Muscle of arm (tissue), 12 donors: Measurements from ENCODE around the gene RP2. TPM values are rescaled to one million over a fixed set of nuclear protein-coding genes. Genes with fewer than 3 reads are reported as not detected.

Experiments
- DNase-seq: peaks from one replicate; pipeline ENCODE4 v3.0.0-alpha.2; 2013
- polyA plus RNA-seq, 12 donors: library from polyadenylated mRNA; unstranded; fragments of 120-200 nt; gene quantifications; one replicate each; pipeline ENCODE4 v1.2.1, GENCODE V29; 2013; ENCODE audit not compliant: insufficient read length in 12 of 12

Gene RP2
- polyA plus RNA-seq, 12 donors = 7.2 to 12.1 (median 9.4) TPM; not detected in 1

DNA sequence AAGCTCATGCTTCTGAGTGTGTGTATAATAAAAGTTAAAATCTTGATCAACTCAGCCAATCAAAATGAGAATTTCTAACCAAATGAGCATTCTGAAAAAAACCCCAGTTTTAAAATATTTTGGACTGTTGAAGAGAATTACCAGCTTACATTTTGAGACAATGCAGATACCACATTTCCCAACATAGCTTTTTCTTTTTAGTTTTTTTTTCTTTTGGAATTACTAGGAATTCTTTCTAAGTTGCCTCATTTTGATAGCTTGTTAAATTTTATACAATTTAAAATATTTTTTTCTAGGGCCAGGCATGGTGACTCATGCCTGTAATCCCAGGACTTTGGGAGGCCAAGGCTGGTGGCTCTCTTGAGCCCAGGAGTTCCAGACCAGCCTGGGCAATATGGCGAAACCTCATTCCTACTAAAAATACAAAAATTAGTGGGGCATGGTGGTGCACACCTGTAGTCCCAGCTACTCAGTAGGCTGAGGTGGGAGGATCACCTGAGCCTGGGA lies 2.2 kb downstream of the RP2 start:
- DNase-seq = no peak

- DNase-seq = no peak
These were observed 4.1 kb downstream of the RP2 start for GRCh38 chrX:46840946-46841345.

- DNase-seq = no peak
These were observed 4.5 kb downstream of the RP2 start for GRCh38 chrX:46841346-46841745.

DNA sequence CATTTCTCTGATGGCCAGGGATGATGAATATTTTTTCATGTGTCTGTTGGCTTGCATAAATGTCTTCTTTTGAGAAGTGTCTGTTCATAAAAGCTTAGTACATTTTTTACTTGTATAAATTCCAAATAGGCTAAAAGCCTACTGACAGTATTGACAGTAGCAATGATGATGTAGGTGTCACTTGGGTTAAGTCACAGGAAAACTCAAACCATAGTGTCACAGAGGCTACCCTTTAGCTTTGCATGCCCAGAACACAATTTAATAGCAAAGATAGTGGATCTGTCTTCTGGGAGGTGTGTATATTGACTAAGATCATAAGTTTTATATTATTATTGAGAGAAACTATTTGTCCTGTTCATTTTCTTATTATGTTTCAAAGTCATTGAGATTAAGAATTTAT lies 8.1 kb downstream of the RP2 start:
- DNase-seq = no peak

- no peak for DNase-seq
These were observed 13.1 kb downstream of the RP2 start for GRCh38 chrX:46849933-46850332.

DNA sequence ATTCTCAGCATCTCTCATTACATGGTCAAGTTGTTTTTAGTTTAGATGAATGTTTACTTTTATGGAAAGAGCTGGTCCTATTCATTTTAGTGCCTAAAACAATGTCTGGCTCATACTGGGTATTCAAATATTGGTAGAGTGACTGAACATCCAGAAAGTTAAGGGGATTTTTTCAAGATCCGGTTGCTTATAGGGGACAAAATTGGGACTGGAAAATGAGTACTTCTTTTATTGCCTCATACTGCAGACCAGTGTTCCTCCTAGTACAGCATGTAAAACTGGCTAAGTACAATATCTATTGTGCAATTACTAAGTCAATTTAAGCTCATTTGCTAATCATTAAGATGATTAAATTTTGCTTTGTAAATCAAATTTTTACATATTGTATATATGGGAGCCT lies 13.9 kb downstream of the RP2 start:
- DNase-seq = no peak

DNA sequence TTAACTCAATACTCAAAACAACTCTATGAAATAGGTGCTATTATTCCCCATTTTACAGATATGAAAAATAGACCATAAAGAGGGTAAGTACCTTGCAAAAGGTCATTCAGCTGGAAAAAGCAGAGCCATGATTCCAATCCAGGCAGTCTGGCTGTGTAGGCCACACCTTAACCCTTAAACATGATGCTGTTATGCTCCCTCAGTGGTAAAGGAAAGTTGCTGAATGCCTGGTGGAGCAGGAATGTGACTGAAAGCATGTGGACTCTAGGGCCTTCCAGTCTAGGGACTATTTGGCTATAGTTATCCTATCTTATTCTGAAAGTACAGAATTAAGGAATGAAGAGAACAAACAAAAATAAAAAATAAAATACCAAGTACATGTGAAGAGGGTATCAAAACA lies 19.6 kb downstream of the RP2 start:
- no peak for DNase-seq

DNA sequence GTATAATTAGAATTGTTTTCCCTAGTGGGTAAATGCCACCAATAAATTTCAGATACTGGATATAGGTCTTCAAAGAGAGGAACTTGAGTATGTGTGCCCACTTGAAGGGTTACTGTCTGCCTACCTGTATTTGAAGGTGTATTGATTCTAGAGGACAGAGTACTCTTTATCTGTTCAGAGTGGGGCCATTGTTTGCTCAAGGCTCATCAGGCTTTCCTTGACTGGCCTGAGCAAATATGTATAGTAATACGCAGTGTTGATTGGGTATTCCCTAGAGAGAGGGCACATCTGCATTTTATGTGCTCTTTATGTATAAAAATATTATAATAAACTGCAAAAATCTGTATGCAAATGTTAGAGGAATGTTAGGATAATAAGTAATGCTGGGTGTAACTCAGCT lies 23.7 kb downstream of the RP2 start:
- DNase-seq = no peak

- DNase-seq = no peak
These were observed 26.2 kb downstream of the RP2 start for GRCh38 chrX:46863072-46863471.

DNA sequence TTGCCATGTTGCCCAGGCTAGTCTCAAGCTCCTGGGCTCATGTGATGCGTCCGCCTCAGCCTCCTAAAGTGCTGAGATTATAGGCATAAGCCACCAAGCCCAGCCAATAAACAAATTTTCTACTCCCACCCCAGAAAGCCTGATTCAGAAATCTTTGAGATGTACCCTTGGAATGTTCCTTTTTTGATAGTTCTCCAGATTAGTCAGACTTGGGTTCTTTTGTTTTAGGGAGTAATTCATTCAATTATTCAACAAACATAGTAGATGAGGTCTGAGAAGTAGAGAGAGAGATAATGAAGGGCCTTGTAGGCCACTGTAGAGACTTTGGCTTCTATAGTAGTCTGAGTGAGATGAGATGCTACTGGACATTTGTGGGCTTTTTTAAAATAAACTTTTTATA lies 27.8 kb downstream of the RP2 start:
- DNase-seq = no peak

GRCh38 chrX:46865281-46865680 lies 28.4 kb downstream of the RP2 start:
- DNase-seq = no peak

- DNase-seq = no peak
These were observed 29.9 kb downstream of the RP2 start for GRCh38 chrX:46866726-46867125.

DNA sequence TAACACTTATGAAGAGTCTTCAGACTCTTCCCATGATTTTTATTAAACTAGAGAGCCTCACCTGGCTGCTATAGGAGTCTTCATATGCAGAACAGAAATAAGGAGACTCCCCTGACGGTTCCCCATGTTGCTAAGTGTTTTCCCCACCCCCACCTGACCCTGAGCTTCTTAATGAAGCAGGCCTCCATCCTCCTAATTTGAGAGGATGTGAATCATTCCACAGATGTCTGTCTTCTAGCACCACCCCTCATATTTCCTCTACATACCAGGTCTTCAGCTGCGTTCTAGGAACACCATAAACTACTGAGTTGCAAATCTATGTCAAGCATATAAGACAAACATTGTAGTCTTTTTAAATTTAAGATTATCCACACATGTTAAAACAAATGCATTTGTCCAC lies 36.9 kb downstream of the RP2 start:
- no peak for DNase-seq

GRCh38 chrX:46876901-46877300 lies 40.1 kb downstream of the RP2 start:
- no peak for DNase-seq

GRCh38 chrX:46882266-46882665 lies 45.4 kb downstream of the RP2 start:
- no peak for DNase-seq

DNA sequence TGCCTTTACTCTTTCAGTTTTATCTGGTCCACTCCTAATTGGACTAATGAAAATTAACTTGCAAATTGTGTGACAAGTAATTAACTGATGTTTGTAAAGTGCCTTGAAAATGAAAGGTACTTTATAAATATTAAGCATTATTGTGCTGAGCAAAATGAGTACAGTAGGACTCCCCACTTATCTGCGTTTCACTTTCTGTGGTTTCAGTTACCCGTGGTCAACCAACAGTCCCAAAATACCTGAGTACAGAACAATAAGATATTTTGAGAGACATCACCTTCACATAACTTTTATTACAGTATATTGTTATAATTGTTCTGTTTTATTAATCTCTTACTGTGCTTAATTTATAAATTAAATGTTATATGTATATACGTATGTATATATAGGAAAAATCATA lies 48.0 kb downstream of the RP2 start:
- no peak for DNase-seq

GRCh38 chrX:46898207-46898606 lies 61.4 kb downstream of the RP2 start:
- DNase-seq = no peak

DNA sequence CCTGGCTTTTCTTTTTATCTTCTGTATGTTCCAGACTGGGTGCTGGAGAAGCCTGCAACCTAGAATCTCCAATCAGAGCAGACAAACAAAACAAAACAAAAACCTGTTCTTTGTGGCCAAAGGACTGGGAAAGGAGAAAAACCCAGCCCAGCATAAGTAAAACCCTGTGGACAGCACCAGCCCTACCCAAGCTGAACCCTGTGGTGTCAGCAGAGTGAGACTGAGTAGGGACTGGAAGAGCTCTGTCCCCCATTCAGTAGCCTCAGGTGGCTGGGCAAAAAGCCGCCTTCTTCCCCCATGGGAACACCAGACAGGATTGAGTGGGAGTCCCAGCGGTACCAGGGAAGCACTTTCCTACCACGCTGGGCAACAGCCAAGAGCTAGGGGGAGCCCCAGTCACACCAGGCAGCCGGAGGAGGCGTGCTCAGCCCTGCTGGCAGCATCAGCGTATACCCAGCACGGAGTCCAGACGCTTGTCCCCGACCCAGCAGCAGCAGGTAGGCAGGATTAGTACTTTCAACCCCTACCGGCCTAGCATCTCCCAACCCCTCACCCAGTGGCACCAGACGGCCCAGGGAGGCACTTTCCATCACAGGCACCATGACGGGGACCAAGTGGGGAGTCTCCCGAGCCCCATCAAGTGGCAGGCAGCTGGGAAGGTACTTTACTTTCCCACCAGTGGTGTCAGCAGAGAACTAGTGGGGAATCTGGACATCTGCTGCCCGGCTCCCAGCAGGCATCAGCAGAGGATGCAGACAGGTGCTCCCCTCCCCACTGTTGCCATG lies 66.8 kb downstream of the RP2 start:
- DNase-seq = peak; percentile 40

DNA sequence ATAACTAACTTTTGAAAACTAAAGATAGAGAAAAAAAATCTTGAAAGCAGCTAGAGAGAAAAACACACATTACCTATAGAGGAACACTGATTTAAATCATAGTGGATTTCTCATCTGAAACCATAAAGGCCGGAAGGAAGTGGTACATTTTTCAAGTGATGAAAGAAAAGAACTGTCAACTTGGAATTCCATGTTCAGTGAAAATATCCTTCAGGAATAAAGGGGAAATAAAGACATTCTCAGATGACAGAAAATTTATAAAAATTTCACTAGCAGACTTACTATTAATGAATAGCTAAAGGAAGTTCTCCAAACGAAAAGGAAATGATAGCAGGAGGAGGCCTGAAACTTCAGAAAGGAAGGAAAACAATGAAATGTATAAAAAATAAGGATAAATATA lies 67.8 kb downstream of the RP2 start:
- DNase-seq = no peak

- no peak for DNase-seq
These were observed 73.6 kb downstream of the RP2 start for GRCh38 chrX:46910415-46910814.

GRCh38 chrX:46912098-46912602 lies 75.3 kb downstream of the RP2 start, which contains the start of gene JADE3:
JADE3 (plus strand) TSS chrX:46912421; CDS start chrX:46984895, 72,474 bp downstream.
- peak; percentile 53 for DNase-seq

GRCh38 chrX:46912603-46913491 lies 76.0 kb downstream of the RP2 start:
- peak; percentile 15 for DNase-seq

DNA sequence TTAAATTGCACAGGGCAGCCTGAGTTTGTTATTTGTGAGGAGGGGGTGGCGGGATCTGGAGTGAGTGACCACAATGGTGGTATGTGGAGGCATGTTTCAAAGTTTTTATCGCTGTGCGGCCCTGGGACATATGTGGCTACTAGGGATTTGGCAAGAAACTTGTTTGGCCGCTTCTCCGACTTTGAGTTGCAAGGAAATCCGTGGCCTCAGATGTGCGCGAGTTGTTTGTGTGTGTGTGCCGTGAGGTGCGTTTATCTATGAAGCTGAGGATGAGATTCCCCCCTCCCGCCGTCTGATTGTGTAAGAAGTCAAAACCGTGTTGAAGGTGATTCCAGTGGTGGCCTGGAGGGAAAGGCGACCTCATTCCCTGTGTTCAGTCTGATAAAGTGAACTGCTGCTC lies 76.8 kb downstream of the RP2 start:
- DNase-seq = peak; percentile 4
